Left renal cortex interstitium (tissue), 4 donors: ENCODE results near the gene PDF. TPM values are rescaled to one million over a fixed set of nuclear protein-coding genes. Genes with fewer than 3 reads are reported as not detected.

Experiments
- DNase-seq, 4 donors: peaks; one replicate each; pipeline ENCODE4 v3.0.0-alpha.2; 2013; ENCODE audit warnings: low read depth in 4 of 4, low spot score in 2 of 4, missing footprints in 1 of 4
- polyA plus RNA-seq, 4 donors: library from polyadenylated mRNA; unstranded; fragments of 120-200 nt; gene quantifications; one replicate each; pipeline ENCODE4 v1.2.1, GENCODE V29; 2013; ENCODE audit not compliant: insufficient read length in 4 of 4

The PDF gene
- polyA plus RNA-seq, 4 donors: 2.1 to 9.3 (median 5.4) TPM

- peak in 3 of 4 donors; percentile 43 to 78 (median 58) for DNase-seq
Measured at GRCh38 chr16:69286941-69287713, 43.3 kb downstream of the PDF start.

- DNase-seq: no peak
Measured at GRCh38 chr16:69285240-69285639, 45.1 kb downstream of the PDF start.

- no peak for DNase-seq
Measured at GRCh38 chr16:69283851-69284250, 46.5 kb downstream of the PDF start.

GRCh38 chr16:69277413-69277812 is 53.0 kb downstream of the PDF start:
- DNase-seq: no peak

Other genes with a start within 250 kb of the PDF start
- gene HAS3, start 224.9 kb downstream of the PDF start, polyA plus RNA-seq: 1 to 10 TPM; 3.5 to 4.6 (median 3.8) TPM
- 100 to 1,000 TPM; 156 to 161 (median 158) TPM for gene CHTF8, start 198.0 kb downstream of the PDF start, polyA plus RNA-seq
- 10 to 100 TPM; 52.1 to 65.4 (median 60.8) TPM for gene UTP4, start 197.9 kb downstream of the PDF start, polyA plus RNA-seq
- gene SNTB2, start 143.4 kb downstream of the PDF start, polyA plus RNA-seq: 10 to 100 TPM; 10.0 to 13.3 (median 11.7) TPM
- 10 to 100 TPM; 42.7 to 57.7 (median 48.5) TPM for gene VPS4A, start 19.2 kb downstream of the PDF start, polyA plus RNA-seq
- 10 to 100 TPM; 28.8 to 43.8 (median 32.4) TPM for gene COG8, start 9.0 kb upstream of the PDF start, polyA plus RNA-seq
- gene NIP7, start 9.2 kb upstream of the PDF start, polyA plus RNA-seq: 10 to 100 TPM; 28.6 to 35.2 (median 30.6) TPM
- 1 to 10 TPM; 1.9 to 4.3 (median 2.5) TPM for gene TMED6, start 21.2 kb upstream of the PDF start, polyA plus RNA-seq
- 10 to 100 TPM; 40.7 to 47.0 (median 46.4) TPM for gene TERF2, start 55.4 kb upstream of the PDF start, polyA plus RNA-seq
- gene CYB5B, start 94.0 kb upstream of the PDF start, polyA plus RNA-seq: 100 to 1,000 TPM; 124 to 150 (median 131) TPM
- 10 to 100 TPM; 25.3 to 70.2 (median 47.9) TPM for gene NFAT5, start 235.4 kb upstream of the PDF start, polyA plus RNA-seq